ENCODE measurements around the gene SNRK. TPM values are rescaled to one million over a fixed set of nuclear protein-coding genes. Genes with fewer than 3 reads are reported as not detected.

The SNRK gene
- total RNA-seq, 1 experiment from 2014 or later = 12.7 TPM

DNA sequence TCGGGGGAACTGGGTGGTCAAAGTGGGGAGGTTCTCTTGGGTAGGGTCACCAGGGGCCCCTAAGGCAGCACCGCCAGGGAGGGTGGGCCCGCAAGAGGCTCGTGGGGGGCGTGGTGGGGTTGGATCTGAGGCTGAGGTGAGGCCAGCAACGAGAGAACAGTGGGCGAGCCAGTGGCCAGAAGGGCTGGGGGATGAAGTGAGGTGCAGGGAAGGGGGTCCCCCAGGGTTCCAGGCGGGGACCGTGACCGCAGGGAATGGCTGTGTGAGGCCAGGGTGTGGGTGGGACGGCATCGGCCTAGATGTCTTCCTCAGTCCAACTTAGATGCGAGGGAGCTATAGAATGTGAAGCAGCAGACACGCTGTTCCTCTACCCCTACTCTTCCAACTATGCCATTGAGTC is 78.2 kb downstream of the SNRK start:
- Histone ChIP-seq H3K9me3 (ENCODE audit: control insufficient read depth in 1 of 2, insufficient read depth in 1 of 2, low read depth in 1 of 2, low read length in 2 of 2) (no peaks in the 10 kb centered on the region), H3K4me2 (ENCODE audit: low read length) (no peak overlapping the region), H2AFZ (ENCODE audit: low read depth, low read length, poor library complexity, severe bottlenecking) (no peak overlapping the region), H4K20me1 (ENCODE audit: insufficient read depth) (no peaks in the 10 kb centered on the region), H3K36me3 (ENCODE audit: control insufficient read depth in 1 of 2, insufficient read depth in 2 of 2, low read length in 2 of 2) (no peaks in the 10 kb centered on the region), H3K9me2 (ENCODE audit: insufficient read depth) (no peaks in the 10 kb centered on the region), H3K4me3 (replicated peaks in 1 of 2; ENCODE audit: low read depth in 1 of 2, low read length in 2 of 2) (no peak overlapping the region), H3K9ac (ENCODE audit: low read length) (no peak overlapping the region), H3K79me2 (ENCODE audit: insufficient read depth, low read length) (no peaks in the 10 kb centered on the region), H3K27me3 (ENCODE audit: insufficient read depth, low read length) (no peaks in the 10 kb centered on the region), H3K4me1 (ENCODE audit: control insufficient read depth in 1 of 2, insufficient read depth in 2 of 2, low read length in 2 of 2) (no peaks in the 10 kb centered on the region), H3K27ac (ENCODE audit: low read depth, low read length) (no peak overlapping the region)
- no TSS peak for BruUV-seq (replicated peaks)
- intact Hi-C loops (cut with micrococcal nuclease) = no loop called here
- POLR2A ChIA-PET = no interaction called here
- CTCF ChIA-PET = no interaction called here
- RAD21 ChIA-PET (ENCODE audit: low non-redundant PET in 1 of 2, low total read pairs in 2 of 2, uncharacterized antibody in 2 of 2, unreplicated experiment in 2 of 2) = no interaction called here
- DNase-seq (ENCODE audit: low read depth, low spot score) (no peak), ATAC-seq (no peak)
- TF ChIP-seq ZFX (IDR thresholded peaks at IDR 0.05) = no peak
- no peak for TF ChIP-seq TCF7L2 (IDR thresholded peaks at IDR 0.05; ENCODE audit: borderline replicate concordance, extremely low read depth, insufficient read depth, insufficient read length)
- no peak for TF ChIP-seq CBX3 (IDR thresholded peaks at IDR 0.05; ENCODE audit: low read depth)
- no peak for TF ChIP-seq EZH2 (IDR thresholded peaks at IDR 0.05)
- no peak for TF ChIP-seq POLR2A (IDR thresholded peaks at IDR 0.05; ENCODE audit: borderline replicate concordance, extremely low read depth, insufficient read depth, insufficient read length)
- TF ChIP-seq YY1 (IDR thresholded peaks at IDR 0.05; ENCODE audit: extremely low read depth, insufficient replicate concordance, low read depth, low read length) = no peak
- no peak for TF ChIP-seq JUND (IDR thresholded peaks at IDR 0.05)
- TF ChIP-seq SRF (IDR thresholded peaks at IDR 0.05; ENCODE audit: low read depth) = no peak
- no peak for TF ChIP-seq ZNF274 (IDR thresholded peaks at IDR 0.05; ENCODE audit: low read depth, low read length)
- TF ChIP-seq, protein P1, sequence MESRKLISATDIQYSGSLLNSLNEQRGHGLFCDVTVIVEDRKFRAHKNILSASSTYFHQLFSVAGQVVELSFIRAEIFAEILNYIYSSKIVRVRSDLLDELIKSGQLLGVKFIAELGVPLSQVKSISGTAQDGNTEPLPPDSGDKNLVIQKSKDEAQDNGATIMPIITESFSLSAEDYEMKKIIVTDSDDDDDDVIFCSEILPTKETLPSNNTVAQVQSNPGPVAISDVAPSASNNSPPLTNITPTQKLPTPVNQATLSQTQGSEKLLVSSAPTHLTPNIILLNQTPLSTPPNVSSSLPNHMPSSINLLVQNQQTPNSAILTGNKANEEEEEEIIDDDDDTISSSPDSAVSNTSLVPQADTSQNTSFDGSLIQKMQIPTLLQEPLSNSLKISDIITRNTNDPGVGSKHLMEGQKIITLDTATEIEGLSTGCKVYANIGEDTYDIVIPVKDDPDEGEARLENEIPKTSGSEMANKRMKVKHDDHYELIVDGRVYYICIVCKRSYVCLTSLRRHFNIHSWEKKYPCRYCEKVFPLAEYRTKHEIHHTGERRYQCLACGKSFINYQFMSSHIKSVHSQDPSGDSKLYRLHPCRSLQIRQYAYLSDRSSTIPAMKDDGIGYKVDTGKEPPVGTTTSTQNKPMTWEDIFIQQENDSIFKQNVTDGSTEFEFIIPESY (IDR thresholded peaks at IDR 0.05; ENCODE audit: extremely low read depth, insufficient replicate concordance, low read length) = no peak
- TF ChIP-seq, protein P2, sequence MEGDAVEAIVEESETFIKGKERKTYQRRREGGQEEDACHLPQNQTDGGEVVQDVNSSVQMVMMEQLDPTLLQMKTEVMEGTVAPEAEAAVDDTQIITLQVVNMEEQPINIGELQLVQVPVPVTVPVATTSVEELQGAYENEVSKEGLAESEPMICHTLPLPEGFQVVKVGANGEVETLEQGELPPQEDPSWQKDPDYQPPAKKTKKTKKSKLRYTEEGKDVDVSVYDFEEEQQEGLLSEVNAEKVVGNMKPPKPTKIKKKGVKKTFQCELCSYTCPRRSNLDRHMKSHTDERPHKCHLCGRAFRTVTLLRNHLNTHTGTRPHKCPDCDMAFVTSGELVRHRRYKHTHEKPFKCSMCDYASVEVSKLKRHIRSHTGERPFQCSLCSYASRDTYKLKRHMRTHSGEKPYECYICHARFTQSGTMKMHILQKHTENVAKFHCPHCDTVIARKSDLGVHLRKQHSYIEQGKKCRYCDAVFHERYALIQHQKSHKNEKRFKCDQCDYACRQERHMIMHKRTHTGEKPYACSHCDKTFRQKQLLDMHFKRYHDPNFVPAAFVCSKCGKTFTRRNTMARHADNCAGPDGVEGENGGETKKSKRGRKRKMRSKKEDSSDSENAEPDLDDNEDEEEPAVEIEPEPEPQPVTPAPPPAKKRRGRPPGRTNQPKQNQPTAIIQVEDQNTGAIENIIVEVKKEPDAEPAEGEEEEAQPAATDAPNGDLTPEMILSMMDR (IDR thresholded peaks at IDR 0.05 in 2 of 3, conservative IDR thresholded peaks at IDR 0.05 in 1 of 3; ENCODE audit: borderline replicate concordance in 1 of 3, insufficient read depth in 1 of 3, low read depth in 2 of 3, low read length in 2 of 3) = no peak
- TF ChIP-seq EGR1 (IDR thresholded peaks at IDR 0.05; ENCODE audit: low read depth) = no peak
- no peak for TF ChIP-seq SP1 (IDR thresholded peaks at IDR 0.05; ENCODE audit: low read depth)
- no peak for TF ChIP-seq RAD21 (IDR thresholded peaks at IDR 0.05; ENCODE audit: low read depth)
- TF ChIP-seq, protein P3, sequence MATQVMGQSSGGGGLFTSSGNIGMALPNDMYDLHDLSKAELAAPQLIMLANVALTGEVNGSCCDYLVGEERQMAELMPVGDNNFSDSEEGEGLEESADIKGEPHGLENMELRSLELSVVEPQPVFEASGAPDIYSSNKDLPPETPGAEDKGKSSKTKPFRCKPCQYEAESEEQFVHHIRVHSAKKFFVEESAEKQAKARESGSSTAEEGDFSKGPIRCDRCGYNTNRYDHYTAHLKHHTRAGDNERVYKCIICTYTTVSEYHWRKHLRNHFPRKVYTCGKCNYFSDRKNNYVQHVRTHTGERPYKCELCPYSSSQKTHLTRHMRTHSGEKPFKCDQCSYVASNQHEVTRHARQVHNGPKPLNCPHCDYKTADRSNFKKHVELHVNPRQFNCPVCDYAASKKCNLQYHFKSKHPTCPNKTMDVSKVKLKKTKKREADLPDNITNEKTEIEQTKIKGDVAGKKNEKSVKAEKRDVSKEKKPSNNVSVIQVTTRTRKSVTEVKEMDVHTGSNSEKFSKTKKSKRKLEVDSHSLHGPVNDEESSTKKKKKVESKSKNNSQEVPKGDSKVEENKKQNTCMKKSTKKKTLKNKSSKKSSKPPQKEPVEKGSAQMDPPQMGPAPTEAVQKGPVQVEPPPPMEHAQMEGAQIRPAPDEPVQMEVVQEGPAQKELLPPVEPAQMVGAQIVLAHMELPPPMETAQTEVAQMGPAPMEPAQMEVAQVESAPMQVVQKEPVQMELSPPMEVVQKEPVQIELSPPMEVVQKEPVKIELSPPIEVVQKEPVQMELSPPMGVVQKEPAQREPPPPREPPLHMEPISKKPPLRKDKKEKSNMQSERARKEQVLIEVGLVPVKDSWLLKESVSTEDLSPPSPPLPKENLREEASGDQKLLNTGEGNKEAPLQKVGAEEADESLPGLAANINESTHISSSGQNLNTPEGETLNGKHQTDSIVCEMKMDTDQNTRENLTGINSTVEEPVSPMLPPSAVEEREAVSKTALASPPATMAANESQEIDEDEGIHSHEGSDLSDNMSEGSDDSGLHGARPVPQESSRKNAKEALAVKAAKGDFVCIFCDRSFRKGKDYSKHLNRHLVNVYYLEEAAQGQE (IDR thresholded peaks at IDR 0.05; ENCODE audit: low read depth) = no peak
- TF ChIP-seq EZH2phosphoT487 (IDR thresholded peaks at IDR 0.05; ENCODE audit: borderline replicate concordance) = no peak
- no peak for TF ChIP-seq SIN3A (IDR thresholded peaks at IDR 0.05; ENCODE audit: low read depth)
- TF ChIP-seq, protein P4, sequence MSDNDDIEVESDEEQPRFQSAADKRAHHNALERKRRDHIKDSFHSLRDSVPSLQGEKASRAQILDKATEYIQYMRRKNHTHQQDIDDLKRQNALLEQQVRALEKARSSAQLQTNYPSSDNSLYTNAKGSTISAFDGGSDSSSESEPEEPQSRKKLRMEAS (IDR thresholded peaks at IDR 0.05) = no peak

All from HCT116 (cell line).